HEK293T (cell line): ENCODE results near the gene PLCD3.

Experiments used
- CTCF ChIA-PET: fragments of 350-600 bp; formaldehyde crosslinking; extraction: SDS; loops from one replicate; lab custom pipeline; 2021; ENCODE audit warnings: antibody characterized with exemption, inconsistent platforms; lab: Yijun Ruan, JAX
- POLR2A ChIA-PET: fragments of 350-600 bp; formaldehyde crosslinking; extraction: SDS; loops from one replicate; lab custom pipeline; 2020; ENCODE audit warnings: antibody characterized with exemption, inconsistent platforms; lab: Yijun Ruan, JAX
- DNase-seq: peaks from one replicate; pipeline ENCODE4 v3.0.0; 2012; ENCODE audit warnings: mixed read lengths; ENCODE audit errors: extremely low spot score
- ARNT ChIP-seq: fragments of 450-650 bp; IDR thresholded peaks from 2 replicates; pipeline ENCODE4 v1.6.1; 2017; ENCODE audit warnings: mild to moderate bottlenecking
- BHLHE40 ChIP-seq: fragments of 450-650 bp; IDR thresholded peaks from 2 replicates; pipeline ENCODE4 v1.6.1; 2016; ENCODE audit warnings: mild to moderate bottlenecking, moderate library complexity, borderline replicate concordance
- CTBP1 ChIP-seq: fragments of 450-650 bp; IDR thresholded peaks from 2 replicates; pipeline ENCODE4 v1.6.1; 2016; ENCODE audit warnings: borderline replicate concordance
- ELF4 ChIP-seq: fragments of 450-650 bp; IDR thresholded peaks from 2 replicates; pipeline ENCODE4 v1.6.1; 2017; ENCODE audit warnings: antibody characterized with exemption
- FOXA1 ChIP-seq: fragments of 450-650 bp; IDR thresholded peaks from 2 replicates; pipeline ENCODE4 v1.6.1; 2016; ENCODE audit warnings: mild to moderate bottlenecking
- FOXK2 ChIP-seq: fragments of 450-650 bp; IDR thresholded peaks from 2 replicates; pipeline ENCODE4 v1.6.1; 2016; ENCODE audit warnings: mild to moderate bottlenecking
- FOXM1 ChIP-seq: fragments of 450-650 bp; IDR thresholded peaks from 2 replicates; pipeline ENCODE4 v1.6.1; 2017; ENCODE audit warnings: mild to moderate bottlenecking, borderline replicate concordance
- HDGF ChIP-seq: fragments of 450-650 bp; IDR thresholded peaks from 2 replicates; pipeline ENCODE4 v1.6.1; 2017; ENCODE audit warnings: antibody characterized with exemption, borderline replicate concordance
- L3MBTL2 ChIP-seq: fragments of 450-650 bp; conservative IDR thresholded peaks from 2 replicates; pipeline ENCODE4 v1.6.1; 2016; ENCODE audit warnings: mild to moderate bottlenecking
- LEF1 ChIP-seq: fragments of 450-650 bp; IDR thresholded peaks from 2 replicates; pipeline ENCODE4 v1.6.1; 2017; ENCODE audit warnings: mild to moderate bottlenecking, borderline replicate concordance
- NFRKB ChIP-seq: fragments of 450-650 bp; IDR thresholded peaks from 2 replicates; pipeline ENCODE4 v1.6.1; 2016; ENCODE audit warnings: mild to moderate bottlenecking, moderate library complexity
- SP1 ChIP-seq: fragments of 450-650 bp; IDR thresholded peaks from 2 replicates; pipeline ENCODE4 v1.6.1; 2017
- SUZ12 ChIP-seq: fragments of 450-650 bp; IDR thresholded peaks from 2 replicates; pipeline ENCODE4 v1.6.1; 2016; ENCODE audit warnings: mild to moderate bottlenecking
- TARDBP ChIP-seq: fragments of 450-650 bp; IDR thresholded peaks from 2 replicates; pipeline ENCODE4 v1.6.1; 2016
- ZNF384 ChIP-seq: fragments of 450-650 bp; IDR thresholded peaks from 2 replicates; pipeline ENCODE4 v1.6.1; 2016
- TF ChIP-seq, protein P1 (sequence below): fragments of 450-650 bp; IDR thresholded peaks from 2 replicates; pipeline ENCODE4 v1.6.1; 2016

PLCD3 gene

DNA sequence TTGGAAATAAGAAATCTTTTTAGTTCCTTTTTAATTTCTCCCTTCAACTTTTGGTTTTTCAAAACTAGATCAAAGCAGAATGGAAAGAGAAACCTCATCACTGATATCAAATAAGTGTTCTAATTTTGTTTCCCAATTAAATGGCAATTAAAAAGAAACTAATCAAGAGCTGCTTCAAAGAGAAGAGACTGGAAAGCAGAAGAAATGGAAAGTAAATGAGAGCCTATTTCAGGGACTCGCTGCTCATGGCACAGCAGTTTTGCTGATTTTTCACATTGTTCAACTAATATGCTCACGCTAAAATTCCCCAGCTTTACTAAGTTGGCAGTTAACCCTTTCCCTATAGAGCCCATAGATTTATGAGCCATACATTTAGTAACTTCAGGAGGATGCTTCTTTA lies 64.7 kb downstream of the PLCD3 start:
- CTCF ChIA-PET, result no interaction called here
- POLR2A ChIA-PET, result interaction anchor here (1.0 kb wide), 1 partner anchor 17 kb away, joined by 3 read pairs; no protein-coding TSS in a partner anchor
- TF ChIP-seq ARNT (no peak), SUZ12 (no peak), BHLHE40 (no peak), TARDBP (no peak), ELF4 (no peak)
- TF ChIP-seq, protein P1, sequence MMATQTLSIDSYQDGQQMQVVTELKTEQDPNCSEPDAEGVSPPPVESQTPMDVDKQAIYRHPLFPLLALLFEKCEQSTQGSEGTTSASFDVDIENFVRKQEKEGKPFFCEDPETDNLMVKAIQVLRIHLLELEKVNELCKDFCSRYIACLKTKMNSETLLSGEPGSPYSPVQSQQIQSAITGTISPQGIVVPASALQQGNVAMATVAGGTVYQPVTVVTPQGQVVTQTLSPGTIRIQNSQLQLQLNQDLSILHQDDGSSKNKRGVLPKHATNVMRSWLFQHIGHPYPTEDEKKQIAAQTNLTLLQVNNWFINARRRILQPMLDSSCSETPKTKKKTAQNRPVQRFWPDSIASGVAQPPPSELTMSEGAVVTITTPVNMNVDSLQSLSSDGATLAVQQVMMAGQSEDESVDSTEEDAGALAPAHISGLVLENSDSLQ, result no peak
- no peak for DNase-seq

DNA sequence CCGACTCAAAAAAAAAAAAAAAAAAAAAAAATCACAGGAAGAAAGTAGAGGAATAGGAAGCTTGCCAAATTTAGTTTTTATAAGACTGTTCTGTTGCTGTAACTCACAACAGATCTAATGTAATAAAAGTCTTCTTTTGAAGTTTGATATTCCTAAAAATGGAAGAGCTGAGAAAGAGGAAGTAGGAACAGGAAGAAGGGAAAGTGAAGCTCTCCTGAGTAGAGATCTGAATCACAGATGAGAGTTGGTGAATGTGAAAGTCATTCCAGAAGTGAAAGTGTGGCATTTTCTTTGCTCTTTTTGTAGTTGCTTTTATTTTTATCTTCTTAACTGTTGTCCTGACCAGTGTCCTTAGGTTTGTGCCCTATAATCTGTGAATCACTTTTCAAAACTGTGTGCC lies 69.1 kb downstream of the PLCD3 start:
- POLR2A ChIA-PET, result interaction anchor here (0.7 kb wide), 1 partner anchor 12 kb away, joined by 3 read pairs; no protein-coding TSS in a partner anchor
- DNase-seq, result no peak
- CTCF ChIA-PET, result no interaction called here
- no peak for TF ChIP-seq ARNT
- no peak for TF ChIP-seq NFRKB
- no peak for TF ChIP-seq BHLHE40
- TF ChIP-seq L3MBTL2, result no peak
- TF ChIP-seq SUZ12, result no peak
- TF ChIP-seq SP1, result no peak
- TF ChIP-seq LEF1, result no peak
- no peak for TF ChIP-seq ELF4
- no peak for TF ChIP-seq TARDBP
- no peak for TF ChIP-seq FOXM1
- no peak for TF ChIP-seq CTBP1

DNA sequence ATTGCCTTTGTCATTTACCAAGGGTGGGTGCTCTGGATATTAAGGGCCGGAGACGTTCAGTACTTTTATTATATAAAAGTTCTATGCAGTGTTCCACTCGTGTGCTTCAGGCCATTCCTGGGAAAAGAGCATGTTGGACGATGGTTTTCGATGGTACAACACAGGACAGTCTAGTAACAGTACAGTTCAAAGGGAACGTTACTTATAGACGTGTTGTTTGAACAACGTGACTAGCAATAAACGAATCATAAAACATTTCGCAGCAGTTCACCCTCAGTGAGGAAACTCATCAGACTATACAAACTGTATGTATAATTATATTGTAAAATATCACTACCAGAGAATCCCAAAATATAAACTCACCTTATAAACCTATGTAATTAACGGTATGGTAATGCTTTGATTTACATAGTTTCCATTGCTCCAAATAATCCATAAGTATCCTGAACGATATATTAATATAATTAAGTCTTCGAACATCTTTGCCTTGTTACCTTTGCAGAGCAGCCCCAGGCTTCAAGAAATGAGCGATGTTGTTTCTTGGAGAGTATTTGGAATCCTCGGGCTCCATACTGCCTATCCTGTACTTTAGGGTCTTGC lies 70.6 kb downstream of the PLCD3 start:
- CTCF ChIA-PET, result interaction anchor here (0.7 to 1.3 kb wide), 3 partner anchors 10 to 38 kb away, joined by 3 to 5 read pairs (median 4); partner anchors contain the start of gene DCAKD
- POLR2A ChIA-PET, result interaction anchor here (0.6 to 3.3 kb wide), 17 partner anchors 9 to 157 kb away, joined by 3 to 56 read pairs (median 6); partner anchors contain the start of genes DCAKD, HEXIM1 and HEXIM2
- DNase-seq, result no peak
- TF ChIP-seq TARDBP, result no peak
- no peak for TF ChIP-seq ELF4
- TF ChIP-seq BHLHE40, result no peak
- no peak for TF ChIP-seq L3MBTL2
- no peak for TF ChIP-seq LEF1
- no peak for TF ChIP-seq HDGF
- no peak for TF ChIP-seq ZNF384
- TF ChIP-seq ARNT, result no peak
- no peak for TF ChIP-seq CTBP1
- no peak for TF ChIP-seq FOXM1
- no peak for TF ChIP-seq SP1
- TF ChIP-seq FOXA1, result no peak
- no peak for TF ChIP-seq FOXK2
- no peak for TF ChIP-seq NFRKB
- TF ChIP-seq SUZ12, result no peak
- TF ChIP-seq, protein P1, result no peak

DNA sequence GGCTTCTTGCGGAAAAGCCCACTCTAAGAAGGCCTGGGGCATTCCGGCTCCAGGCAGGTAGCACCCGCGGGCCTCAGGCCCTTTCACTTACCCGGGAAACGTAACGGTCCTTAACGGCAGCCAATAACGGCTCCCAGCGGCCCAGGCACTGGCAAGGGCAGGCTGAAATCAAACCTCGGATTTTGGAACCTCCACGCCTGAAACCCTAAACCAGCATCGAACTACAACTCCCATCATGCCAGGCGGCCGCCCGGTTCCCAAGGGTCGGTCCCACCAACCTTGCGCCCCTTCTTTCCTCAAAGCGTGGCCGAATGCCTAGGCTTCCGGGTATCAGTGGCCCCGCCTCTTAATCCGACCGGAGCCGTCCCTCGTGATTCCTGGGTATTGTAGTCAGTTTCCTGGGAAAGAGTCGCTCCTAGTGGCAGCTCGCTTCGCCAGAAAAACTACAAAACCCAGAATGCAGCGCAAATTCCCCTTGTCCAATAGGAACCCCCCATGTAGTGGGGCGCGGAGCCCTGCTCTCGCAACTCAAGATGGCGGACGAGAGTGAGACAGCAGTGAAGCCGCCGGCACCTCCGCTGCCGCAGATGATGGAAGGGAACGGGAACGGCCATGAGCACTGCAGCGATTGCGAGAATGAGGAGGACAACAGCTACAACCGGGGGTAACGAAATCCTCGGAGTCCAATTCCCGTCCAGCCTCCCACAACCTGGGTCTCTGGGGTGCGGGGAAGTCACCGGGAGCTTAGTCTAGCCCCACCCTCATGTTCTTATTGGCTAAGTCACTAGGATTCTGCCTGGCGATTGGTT lies 71.3 kb downstream of the PLCD3 start, which contains the start of gene NMT1:
NMT1 (plus strand) TSS at position 521 of the 809 bp plus-strand sequence; CDS start at position 534, 13 bp downstream.
- ChIA-PET POLR2A (interaction anchor here (0.6 to 3.3 kb wide), 18 partner anchors 10 to 156 kb away, joined by 3 to 56 read pairs (median 6); partner anchors contain the start of genes DCAKD, HEXIM1 and HEXIM2), CTCF (interaction anchor here (0.5 to 1.6 kb wide), 5 partner anchors 10 to 99 kb away, joined by 3 to 8 read pairs (median 4); partner anchors contain the start of genes ACBD4 and DCAKD)
- DNase-seq, result peak; percentile 93
- TF ChIP-seq L3MBTL2, result peak; percentile 61
- TF ChIP-seq, protein P1, result peak; percentile 98
- TF ChIP-seq ZNF384, result no peak
- no peak for TF ChIP-seq ARNT
- TF ChIP-seq ELF4, result peak; percentile 98
- no peak for TF ChIP-seq CTBP1
- no peak; the same call in 1 of the 2 replicates for TF ChIP-seq LEF1
- TF ChIP-seq TARDBP, result no peak

DNA sequence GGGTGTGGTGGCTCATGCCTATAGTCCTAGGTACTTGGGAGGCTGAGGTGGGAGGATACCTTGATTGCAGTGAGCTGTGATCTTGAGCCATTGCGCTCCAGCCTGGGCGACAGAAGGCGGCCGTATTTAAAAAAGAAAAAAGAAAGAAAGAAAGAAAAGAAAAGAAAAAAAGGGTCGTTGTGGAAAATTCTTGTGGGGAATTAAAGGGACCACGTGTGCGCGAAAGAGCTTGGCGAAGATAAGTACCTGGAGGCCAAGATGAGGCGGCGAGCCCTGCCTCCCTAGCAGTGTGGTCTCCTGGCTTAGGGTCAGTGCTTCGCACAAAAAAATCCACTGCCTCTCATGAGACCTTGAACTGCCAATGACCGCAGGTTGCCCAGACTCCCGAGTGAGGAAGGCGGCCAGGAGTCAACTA lies 71.9 kb downstream of the PLCD3 start:
- TF ChIP-seq SP1 (no peak), HDGF (no peak), L3MBTL2 (peak; percentile 52; the same call in 1 of the 2 replicates)
- DNase-seq, result no peak
- POLR2A ChIA-PET, result interaction anchor here (1.0 to 3.3 kb wide), 15 partner anchors 11 to 156 kb away, joined by 3 to 56 read pairs (median 6); partner anchors contain the start of genes DCAKD, HEXIM1 and HEXIM2
- CTCF ChIA-PET, result interaction anchor here (1.3 to 1.6 kb wide), 2 partner anchors 9 to 75 kb away, joined by 5 to 8 read pairs; partner anchors contain the start of genes ACBD4 and DCAKD
